Stimulated activated CD8-positive, alpha-beta memory T cell treated with anti-CD3 and anti-CD28 coated beads, Interleukin-12 subunit alpha, Interleukin-12 subunit beta, amount 100 ng/mL, for 24 hours (primary cell): Measurements from ENCODE around the gene ZNF469.

ENCODE experiments used
- DNase-seq: peaks from one replicate; pipeline ENCODE4 v3.0.0-alpha.2; 2020; ENCODE audit errors: extremely low read depth

ZNF469 gene

DNA sequence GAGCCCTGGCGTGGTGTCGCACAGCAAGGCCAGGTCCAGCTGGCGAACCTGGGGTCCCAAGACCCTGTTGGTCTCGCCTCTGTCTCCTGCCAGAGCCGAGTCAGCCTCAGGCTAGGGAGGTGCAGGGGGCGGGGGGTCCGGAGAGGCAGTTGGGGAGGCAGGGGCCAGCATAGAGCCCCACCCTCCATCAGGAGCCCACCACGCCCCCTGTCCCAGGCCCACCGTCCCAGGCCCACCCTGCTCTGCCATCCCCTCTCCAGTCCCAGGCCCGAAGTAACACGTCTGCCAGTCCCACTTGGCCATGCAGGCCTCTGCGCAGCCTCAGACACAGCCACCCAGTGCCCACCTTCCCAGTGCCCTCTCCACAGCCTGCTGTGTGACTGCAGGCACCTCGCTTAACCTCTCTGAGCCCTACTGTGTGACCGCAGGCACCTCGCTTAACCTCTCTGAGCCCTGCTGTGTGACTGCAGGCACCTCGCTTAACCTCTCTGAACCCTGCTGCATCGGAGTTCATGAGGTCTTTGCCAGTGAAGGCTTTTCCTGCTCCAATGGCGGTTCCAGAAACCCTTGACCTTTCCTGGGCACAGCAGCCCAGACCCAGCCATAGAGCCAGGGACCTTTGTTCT lies 29.3 kb downstream of the ZNF469 start:
- DNase-seq, result no peak

DNA sequence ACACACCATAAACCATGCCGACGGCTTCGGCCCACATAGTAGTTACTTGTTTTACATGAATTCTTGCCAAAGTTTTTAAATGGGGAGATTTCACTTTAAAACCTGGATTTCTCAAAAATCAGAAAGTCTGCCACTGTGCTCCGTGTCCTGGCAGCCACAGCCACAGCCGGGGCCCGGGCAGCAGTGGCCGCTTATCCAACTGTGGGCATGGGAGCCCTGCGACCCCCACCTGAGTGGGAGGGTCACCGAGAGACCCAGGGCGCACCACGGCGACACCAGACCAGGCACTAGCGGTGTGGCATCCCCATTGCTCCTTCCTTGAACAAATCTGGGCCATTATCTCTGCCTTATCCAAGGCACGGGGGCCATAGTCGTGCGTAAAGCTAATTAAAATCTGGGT lies 30.0 kb downstream of the ZNF469 start:
- no peak for DNase-seq

DNA sequence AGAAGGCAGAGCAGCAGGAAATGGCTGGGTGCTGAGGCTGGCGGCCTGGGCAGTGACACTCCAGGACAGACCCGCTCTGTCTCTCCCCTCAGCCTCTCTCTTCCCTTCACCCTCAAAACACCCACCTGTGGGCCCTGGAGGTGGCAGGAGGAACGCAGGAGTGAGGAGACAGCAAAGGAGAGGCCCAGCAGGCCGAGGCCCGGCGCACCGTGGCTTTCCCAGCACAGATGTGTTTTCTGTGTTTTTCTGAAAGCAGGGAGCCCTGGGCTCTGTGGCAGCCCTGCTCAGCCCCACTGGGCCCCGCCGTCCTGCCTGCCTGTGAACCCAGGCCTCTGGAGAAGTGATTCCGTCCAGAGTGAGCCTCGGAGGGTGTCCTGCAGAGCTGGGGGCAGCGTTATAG lies 30.5 kb downstream of the ZNF469 start:
- DNase-seq, result no peak

DNA sequence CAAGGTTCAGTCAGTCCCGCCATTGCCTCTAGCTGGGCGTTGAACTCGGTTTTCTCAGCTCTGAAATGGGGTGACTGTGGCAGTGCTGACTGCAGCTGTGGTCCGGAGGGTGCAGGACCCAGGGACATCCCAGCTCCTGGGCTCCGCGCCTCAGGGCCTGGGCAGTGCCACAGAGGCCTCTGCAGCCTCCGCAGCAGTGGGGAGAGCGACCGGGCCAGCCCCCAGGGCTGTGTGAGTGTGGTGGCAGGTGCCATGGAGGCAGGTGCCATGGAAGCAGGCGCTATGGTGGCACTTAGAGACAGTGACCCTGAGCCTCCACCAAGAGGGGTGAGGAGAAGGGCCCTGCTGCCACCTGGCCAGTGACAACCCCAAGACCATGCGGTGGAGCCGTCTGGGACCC lies 30.9 kb downstream of the ZNF469 start:
- DNase-seq, result no peak

DNA sequence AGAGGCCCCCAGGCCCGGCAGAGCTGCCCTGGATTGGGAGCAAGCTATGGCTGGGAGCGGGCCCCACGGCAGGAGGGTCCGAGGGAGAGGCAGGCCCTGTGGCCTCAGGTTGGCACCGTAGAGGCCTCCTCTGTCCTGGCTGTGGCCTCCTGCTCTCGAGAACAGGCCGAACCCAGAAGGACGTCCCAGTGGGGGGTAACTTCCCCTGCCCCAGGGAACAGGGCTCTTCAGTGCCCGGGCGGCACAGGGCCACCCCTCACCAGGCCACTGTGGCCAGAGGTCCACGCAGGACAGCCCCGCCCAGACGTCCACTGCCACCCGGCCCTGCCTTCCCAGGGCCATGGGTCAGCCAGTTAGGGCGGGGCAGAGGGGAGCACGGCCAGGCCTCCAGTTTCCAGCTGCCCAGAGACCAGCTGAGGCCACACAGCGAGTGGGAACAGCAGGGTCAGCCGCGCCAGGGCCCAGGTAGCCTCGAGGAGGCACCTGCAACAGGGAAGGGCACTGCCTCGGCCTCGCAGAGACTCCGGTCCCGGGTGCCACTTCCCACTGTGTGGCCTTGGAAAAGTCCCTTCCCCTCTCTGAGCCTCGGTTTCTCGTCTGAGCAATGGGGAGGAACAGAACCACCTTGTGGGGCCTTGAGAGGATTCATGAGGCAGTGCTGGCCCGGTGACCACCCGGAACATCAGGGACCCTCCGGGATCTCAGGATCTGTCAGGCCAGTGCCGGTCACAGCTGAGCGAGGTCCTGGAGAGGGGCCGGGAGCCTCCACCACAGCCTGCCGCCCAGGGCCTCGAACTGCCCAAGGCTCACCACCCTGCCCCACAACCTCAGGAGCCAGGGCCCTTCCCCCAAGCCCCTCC lies 32.0 kb downstream of the ZNF469 start:
- no peak for DNase-seq

DNA sequence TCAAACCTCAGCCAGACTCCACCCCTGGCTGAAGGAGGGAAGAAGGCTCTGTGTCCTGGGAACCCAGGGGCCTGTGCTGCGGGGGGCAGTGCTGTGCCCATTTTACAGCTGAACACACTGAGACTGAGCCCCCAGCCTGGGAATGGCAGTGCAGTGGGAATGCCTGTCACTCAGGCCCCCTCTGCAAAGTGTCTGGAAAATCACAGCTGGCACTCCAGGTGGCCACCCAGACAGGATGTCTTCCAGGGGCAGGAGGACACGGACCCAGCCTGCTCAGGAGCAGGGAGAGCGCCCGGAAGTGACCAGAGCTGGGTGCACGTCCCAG lies 32.6 kb downstream of the ZNF469 start:
- no peak for DNase-seq

DNA sequence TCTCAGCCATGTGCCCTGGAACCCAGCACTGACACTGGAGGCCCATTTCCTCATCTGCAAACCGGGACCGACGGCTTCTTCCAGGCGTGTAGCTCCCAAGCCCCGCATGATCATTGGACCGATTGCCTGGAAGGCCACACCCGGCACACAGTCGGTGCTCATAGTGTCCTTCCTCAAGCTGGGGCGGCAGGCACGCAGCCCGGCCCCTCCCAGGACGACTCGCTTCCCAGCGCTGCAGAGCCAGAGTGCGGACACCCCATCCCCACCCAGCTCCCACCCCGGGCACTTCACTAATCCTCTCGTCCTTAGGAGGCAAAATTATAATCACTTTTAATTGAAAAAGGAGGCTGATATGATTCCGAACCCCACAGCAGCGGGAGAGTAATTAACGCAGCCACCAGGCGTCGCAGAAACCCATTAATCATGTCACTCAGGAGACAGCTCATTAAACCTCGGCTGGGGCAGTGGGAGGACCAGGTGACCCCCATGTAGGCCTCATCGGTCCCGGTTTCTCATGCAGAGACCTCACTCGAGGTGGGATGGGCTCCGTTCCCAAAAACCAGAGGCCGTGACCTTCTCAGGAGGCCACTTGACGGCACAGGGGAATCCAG lies 33.1 kb downstream of the ZNF469 start:
- DNase-seq, result no peak

DNA sequence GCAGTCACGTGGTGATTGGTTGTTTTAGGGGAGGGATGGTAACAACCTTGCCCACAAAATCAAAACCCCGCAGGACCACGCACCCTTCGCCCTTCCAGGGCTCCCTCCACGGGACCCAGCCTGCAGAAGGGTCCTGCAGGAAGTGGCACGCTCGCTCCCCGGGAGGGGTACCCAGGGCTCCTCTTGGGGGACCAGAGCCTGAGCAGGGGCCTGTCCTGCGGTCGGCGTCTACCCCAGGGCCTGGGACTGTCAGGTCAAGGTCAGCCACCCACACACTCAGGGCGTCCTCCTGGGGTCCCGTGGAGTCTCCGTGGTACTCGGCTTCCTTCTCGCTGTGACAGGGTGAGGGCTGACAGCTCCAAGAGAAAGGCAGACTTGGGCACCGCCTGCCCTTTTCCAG lies 33.9 kb downstream of the ZNF469 start:
- DNase-seq, result no peak

DNA sequence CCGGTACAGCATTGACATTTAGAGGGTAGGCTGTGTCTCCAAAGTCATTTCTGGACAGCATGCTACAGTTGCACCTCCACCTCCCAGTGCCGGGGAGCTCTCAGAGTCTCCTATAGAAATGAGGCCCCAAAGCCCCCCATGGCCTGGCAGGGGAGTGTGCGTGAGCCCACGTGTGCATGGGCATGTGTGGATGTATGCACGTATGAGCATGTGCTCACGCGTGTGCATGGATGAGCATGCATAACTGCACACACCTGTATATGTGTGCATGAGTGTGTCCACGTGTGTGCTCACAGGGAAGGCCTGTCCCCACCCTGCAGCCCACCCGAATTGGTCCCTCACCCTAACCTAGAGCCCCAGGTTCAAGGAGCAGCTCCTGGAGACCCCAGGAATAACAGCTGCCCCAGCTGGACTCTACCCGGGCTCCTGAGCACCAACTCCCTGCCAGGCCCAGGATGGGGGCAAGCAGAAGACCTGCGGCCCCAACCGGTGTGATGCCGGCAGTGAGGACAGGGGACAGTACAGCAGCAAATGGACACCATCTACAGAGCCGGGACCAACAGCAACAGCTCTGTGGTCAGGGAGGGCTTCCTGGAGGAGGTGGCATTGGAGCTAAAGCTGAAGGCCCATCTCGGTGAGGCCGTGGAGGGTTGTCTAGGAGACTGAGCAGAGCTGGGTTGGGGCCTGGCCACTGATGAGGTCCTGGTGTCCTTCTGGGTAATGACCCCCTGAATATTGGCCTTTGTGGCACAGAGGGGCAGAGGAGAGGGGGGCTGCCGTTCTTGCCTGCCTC lies 35.1 kb downstream of the ZNF469 start:
- no peak for DNase-seq

DNA sequence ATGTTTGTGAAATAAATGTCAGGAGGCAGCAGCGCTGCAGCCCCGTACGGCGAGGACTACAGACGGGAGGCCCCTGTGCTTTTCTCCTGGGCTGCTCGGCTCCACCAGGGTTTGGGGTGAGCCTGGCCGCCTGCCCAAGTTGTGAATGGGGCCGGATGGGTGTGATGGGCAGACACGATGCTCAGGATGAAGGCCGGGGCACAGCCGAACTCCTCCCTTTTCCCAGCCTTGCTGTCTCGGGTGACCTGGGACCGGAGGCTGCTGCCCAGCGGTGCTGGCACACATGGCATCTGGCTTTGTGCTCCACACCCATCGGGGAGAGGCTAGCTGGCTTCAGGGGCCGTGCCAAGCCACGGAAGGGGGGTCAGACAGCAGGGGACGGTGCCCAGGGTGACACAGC lies 36.1 kb downstream of the ZNF469 start:
- DNase-seq, result no peak

DNA sequence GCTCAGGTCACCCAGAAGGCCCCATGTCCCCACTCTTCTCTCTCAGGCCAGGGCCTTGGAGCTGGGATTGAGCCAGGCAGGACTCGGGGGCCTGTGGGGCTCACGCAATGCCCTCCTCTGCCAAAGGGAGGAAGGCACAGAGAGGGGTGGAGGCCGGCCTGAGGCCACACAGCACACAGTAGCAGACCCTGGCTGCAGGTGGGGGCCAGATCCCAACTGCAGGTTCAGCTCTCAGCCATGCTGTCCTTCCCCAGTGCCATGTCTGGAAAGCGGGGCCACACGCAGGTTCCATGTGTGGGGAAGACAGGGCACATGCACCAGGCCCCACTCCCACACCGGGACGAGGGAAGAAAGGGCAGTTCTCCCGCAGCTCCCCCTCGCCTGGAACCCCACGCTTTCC lies 37.0 kb downstream of the ZNF469 start:
- no peak for DNase-seq

DNA sequence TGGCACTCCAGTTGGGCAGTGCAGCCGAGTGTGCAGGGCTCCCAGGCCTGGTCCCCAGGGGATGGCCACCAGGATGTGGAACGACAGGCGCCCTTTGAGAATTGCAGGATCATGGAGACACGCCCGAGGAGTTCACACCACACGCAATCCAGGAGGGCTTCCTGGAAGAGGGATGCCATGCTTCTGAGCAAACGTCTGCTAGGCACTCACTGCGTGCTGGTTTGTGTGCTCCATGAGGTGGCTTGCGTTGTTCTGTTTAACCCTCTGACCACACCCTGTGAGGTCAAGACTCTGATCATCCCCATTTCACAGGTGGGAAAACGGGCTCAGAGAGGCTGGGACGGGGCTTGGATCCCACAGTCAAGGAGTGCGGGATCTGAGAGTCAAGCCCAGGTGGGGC lies 37.7 kb downstream of the ZNF469 start:
- no peak for DNase-seq

DNA sequence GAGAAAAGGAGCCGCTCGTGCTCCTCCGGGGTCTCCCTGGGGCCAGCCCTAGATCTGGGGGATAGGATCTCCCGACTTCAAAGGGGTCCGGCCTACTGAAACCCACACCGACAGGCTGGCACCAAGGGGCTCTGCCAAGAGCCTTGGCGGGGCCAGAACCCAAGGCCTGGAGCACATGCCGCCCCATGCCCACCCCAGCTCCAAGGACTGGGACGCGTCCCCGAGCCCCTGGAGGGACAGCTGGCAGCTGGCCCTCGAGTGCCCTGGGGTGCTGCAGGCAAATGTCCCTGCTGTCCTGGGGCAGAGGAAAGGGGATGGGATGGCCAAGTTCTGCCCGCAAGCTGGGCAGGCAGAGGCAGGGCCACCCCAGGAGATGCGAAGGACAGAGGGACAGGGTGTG lies 38.5 kb downstream of the ZNF469 start:
- no peak for DNase-seq

DNA sequence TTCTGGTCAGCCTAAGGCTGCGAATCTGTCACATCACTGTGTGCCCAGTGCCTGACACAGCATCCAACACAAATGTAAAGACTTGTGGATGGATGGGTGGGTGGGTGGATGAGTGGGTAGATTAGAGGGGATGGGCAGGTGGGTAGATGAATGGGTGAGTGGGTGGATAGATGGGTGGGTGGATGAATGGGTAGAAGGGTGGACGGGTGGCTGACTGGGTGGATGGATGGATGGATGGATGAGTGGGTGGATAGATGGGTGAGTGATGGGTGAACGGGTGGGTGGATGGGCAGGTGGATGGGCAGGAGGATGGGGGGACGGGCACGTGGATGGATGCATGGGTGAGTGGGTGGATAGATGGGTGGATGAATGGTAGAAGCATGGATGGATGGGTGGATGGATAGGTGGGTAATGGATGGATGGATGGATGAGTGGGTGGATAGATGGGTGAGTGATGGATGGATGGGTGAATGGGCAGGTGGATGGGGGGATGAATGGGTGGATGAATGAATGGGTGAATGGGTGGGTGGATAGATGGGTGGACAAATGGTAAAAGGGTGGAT lies 39.2 kb downstream of the ZNF469 start:
- DNase-seq, result no peak

DNA sequence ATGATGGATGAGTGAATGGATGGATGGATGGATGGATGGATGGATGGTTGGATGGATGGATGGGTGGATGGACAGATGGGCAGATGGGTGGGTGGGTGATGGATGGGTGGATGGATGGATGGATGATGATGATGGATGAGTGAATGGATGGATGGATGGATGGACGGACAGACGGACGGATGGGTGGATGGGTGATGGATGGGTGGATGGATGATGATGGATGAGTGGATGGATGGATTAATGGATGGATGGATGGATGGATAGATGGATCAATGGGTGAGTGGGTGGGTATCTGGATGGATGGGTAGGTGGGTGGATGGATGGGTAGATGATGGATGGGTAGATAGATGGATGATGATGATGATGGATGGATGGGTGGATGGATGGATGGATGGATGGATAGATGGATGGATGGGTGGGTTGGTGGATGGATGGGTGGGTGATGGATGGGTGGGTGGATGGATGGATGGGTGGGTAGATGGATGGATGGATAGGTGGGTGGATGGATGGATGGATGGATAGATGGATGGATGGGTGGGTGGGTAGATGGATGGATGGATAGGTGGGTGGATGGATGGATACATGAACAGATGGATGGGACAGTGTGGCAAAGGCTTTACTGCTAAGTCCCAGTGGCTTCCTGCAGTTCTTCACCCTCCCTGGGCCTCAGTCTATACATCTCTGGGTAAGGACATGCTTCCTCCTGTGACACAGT lies 40.1 kb downstream of the ZNF469 start:
- DNase-seq, result no peak

DNA sequence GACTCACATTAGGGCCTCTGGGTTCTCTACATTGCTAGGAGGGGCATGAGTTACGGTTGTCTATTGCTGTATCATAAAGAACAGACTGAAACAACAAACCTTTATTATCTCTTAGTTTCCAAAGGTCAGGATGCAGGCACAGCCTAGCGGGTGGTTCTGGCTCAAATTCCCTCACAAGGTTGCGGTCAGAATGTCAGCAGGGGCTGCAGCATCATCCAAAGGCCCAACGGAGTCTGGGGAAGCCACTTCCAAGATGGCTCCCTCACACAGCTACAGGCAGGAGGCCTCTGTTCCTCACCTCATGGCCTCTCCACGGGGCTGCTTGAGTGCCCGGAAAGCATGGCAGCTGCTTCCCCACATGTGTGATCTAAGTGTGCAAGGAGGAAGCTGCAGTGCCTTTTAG lies 40.7 kb downstream of the ZNF469 start:
- DNase-seq, result no peak

DNA sequence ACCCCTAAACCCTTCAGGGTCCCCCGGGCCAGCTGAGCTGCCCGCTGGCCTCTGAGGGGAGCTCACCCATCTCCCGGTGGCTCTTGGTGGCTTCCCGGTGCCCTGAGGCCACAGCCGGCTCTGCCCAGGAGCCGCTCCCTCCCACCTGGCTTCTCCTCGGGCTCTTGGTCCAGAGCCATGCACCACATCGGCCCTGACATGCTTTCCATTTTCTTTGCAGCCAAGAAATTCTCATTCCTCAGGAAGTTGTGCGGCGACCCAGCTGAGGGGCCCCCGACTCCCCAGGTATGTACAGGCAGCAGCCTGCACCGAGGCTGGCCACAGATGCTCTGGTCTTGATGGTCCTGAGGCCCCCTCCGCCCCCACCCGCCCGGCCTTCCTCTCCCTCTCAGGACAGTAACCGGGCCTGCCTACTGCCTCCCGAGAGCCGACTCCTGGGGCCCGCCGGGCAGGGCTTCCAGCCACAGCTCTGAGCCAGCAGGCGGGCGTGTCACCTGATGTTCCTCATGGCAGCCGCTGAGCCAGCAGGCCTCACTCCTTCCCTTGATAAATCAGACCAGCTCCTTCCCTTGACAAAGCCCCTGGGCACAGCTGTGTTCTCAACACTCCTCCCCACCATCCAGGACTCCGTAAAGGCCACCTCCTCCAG lies 42.0 kb downstream of the ZNF469 start:
- no peak for DNase-seq

DNA sequence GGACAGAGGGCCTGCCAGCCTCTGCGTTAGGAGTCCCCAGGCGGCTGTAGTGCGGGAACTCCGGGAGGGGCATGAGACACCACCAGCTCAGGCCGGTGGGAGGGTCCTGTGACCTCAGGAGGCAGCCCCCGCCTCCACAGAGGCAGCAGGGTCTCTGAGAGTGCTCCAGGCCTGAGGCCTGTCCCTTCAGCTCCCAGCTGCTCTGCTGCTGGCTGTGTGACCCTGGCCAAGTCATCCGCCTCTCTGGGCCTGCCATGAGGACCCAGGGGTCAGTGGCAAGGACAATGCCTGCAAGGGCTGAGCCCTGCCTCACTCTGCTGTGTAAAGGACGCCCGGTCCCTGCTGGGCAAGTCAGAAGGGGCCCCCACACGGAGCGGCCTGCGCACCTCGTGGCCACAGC lies 43.3 kb downstream of the ZNF469 start:
- no peak for DNase-seq

DNA sequence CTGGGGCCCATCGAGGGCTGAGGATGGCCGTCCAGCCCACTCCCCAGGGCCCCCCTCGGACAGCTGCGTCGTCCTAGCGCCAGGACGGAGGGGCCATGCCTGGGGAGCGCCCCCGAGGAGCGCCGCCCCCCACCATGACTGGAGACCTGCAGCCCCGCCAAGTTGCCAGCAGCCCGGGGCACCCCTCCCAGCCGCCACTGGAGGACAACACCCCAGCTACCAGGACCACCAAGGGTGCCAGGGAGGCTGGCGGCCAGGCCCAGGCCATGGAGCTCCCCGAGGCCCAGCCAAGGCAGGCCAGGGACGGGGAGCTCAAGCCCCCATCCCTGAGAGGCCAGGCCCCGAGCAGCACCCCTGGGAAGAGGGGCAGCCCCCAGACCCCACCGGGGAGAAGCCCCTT lies 44.6 kb downstream of the ZNF469 start:
- no peak for DNase-seq

DNA sequence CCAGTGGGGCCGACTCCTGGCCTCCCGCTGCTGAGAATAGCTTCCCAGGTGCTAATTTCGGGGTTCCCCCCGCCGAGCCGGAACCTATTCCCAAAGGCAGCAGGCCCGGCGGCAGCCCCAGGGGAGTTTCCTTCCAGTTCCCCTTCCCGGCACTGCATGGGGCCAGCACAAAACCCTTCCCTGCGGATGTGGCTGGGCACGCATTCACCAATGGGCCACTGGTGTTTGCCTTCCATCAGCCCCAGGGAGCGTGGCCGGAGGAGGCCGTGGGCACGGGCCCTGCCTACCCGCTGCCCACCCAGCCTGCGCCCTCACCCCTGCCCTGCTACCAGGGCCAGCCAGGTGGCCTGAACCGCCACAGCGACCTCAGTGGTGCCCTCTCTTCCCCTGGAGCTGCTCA lies 45.4 kb downstream of the ZNF469 start:
- DNase-seq, result no peak
